Measurements from ENCODE around the gene MRPL44. TPM values are rescaled to one million over a fixed set of nuclear protein-coding genes. Genes with fewer than 3 reads are reported as not detected.

Gene MRPL44
- total RNA-seq, 1 experiment from 2014 or later = 24.8 TPM

GRCh38 chr2:223923976-223924375 lies 33.3 kb upstream of the MRPL44 start:
- Histone ChIP-seq H3F3A (ENCODE audit: low read length, unreplicated experiment) (no peaks in the 10 kb centered on the region), H3K4me1 (ENCODE audit: insufficient read depth, low read length) (peaks cover 7% of the 10 kb centered on the region; the same call in 1 of the 2 replicates), H4K20me1 (ENCODE audit: low read length) (no peaks in the 10 kb centered on the region; the same call in 1 of the 2 replicates), H3K36me3 (ENCODE audit: low read depth, low read length) (peaks cover 5% of the 10 kb centered on the region), H3K9me2 (replicated peaks; ENCODE audit: low read length) (no peaks in the 10 kb centered on the region), H3K27ac (ENCODE audit: low read length) (no peak overlapping the region), H3K4me2 (ENCODE audit: low read length) (no peak overlapping the region), H3K9me3 (ENCODE audit: low read length) (no peaks in the 10 kb centered on the region), H3K27me3 (ENCODE audit: low read length) (no peaks in the 10 kb centered on the region), H3K9ac (ENCODE audit: low read length) (no peak overlapping the region), H2AFZ (ENCODE audit: low read length) (no peak overlapping the region), H3K79me2 (ENCODE audit: low read length) (peaks cover 90% of the 10 kb centered on the region), H3K4me3 (ENCODE audit: low read length) (no peak overlapping the region)
- no TSS peak for BruUV-seq (replicated peaks)
- DNase-seq (no peak), ATAC-seq (peak; percentile 37; the same call in 1 of the 2 replicates)
- ChIA-PET CTCF (interaction anchor here (0.7 kb wide), 1 partner anchor 19 kb away, joined by 3 read pairs; no protein-coding TSS in a partner anchor), POLR2A (ENCODE audit: unreplicated experiment) (no interaction called here)
- TF ChIP-seq CTCF (conservative IDR thresholded peaks at IDR 0.05; ENCODE audit: low read depth, low read length) (no peak), EZH2 (IDR thresholded peaks at IDR 0.05; ENCODE audit: low read length, unreplicated experiment) (no peak)
- intact Hi-C loops (cut with micrococcal nuclease) = no loop called here

DNA sequence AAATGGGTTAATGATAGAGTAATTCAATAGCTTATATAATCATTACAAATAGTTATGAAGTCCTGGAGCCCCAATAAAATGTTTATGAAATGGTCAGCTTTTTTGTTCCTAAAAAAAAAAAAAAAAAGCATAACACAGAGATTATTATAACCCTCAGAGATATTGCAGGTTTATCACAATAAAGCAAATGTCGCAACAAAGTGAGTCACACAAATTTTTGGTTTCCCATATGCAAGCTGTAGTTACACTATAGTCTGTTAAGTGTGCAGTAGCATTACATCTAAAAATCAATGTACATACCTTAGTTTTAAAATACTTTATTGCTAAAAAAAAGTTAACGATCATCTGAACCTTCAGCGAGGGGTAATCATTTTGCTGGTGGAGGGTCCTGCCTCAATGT lies 32.2 kb upstream of the MRPL44 start:
- Histone ChIP-seq H3K79me2 (ENCODE audit: low read length) (peaks cover 86% of the 10 kb centered on the region), H3K9ac (ENCODE audit: low read length) (no peak overlapping the region), H3K27me3 (ENCODE audit: low read length) (no peaks in the 10 kb centered on the region), H3F3A (ENCODE audit: low read length, unreplicated experiment) (no peaks in the 10 kb centered on the region), H3K9me2 (replicated peaks; ENCODE audit: low read length) (no peaks in the 10 kb centered on the region), H3K27ac (ENCODE audit: low read length) (no peak overlapping the region), H3K4me2 (ENCODE audit: low read length) (no peak overlapping the region), H3K9me3 (ENCODE audit: low read length) (no peaks in the 10 kb centered on the region), H3K36me3 (ENCODE audit: low read depth, low read length) (peaks cover 5% of the 10 kb centered on the region), H3K4me3 (ENCODE audit: low read length) (no peak overlapping the region), H2AFZ (ENCODE audit: low read length) (no peak overlapping the region), H4K20me1 (ENCODE audit: low read length) (no peaks in the 10 kb centered on the region; the same call in 1 of the 2 replicates), H3K4me1 (ENCODE audit: insufficient read depth, low read length) (peaks cover 7% of the 10 kb centered on the region; the same call in 1 of the 2 replicates)
- intact Hi-C loops (cut with micrococcal nuclease) = no loop called here
- ChIA-PET CTCF (interaction anchor here (0.6 to 0.7 kb wide), 2 partner anchors 89 to 726 kb away, joined by 5 read pairs; no protein-coding TSS in a partner anchor), POLR2A (ENCODE audit: unreplicated experiment) (no interaction called here)
- ATAC-seq = 0 out of 2 replicates have a peak, but pooled peaks have one; percentile 39
- TF ChIP-seq EZH2 (IDR thresholded peaks at IDR 0.05; ENCODE audit: low read length, unreplicated experiment) = no peak
- no peak for TF ChIP-seq CTCF (conservative IDR thresholded peaks at IDR 0.05; ENCODE audit: low read depth, low read length)
- no peak for TF ChIP-seq EZH2phosphoT487 (IDR thresholded peaks at IDR 0.05; ENCODE audit: borderline replicate concordance, low read length)
- peak; percentile 65 for DNase-seq
- no TSS peak for BruUV-seq (replicated peaks)

DNA sequence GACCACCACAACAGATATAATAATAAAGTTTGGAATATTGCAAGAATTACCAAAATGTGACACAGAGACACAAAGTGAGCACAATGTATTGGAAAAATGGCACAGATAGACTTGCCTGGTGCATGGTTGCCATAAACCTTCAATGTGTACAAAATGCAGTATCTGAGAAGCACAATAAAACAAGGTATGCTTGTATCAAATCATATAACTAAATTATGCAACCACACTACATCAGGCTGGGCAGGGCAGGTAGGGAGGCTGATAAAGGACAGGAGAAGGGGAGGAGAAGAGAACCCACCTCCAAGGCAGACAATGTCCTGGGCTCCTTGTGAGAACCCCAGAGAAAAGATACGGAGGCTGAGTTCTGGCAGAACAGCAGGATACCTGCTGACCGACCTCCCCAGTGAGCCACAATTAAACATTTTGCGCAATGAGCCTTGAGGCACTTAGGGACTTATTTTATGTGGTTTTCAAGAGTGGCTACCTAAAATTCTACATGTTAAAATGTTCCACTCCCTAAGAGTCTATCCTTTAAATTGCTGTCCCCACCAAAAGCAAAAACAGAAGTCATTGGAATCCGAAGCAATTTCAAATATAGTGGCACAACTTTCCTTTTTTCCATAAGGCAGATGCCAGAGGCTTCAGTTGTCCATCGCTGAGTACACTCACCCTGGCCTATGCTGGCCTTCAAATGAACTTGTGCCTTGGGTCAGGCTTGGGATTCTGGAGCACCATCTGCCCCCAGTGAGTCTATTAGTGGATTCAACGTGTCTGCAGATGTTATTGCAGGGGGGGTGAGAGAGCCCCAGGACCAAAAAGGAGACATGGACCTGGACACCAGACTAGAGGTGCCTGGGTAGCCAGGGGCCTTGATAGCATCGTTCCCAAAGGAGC lies 28.9 kb upstream of the MRPL44 start:
- no TSS peak for BruUV-seq (replicated peaks)
- ATAC-seq = no peak
- no peaks in the 10 kb centered on the region for H3K9me2 ChIP-seq (replicated peaks; ENCODE audit: low read length)
- POLR2A ChIA-PET (ENCODE audit: unreplicated experiment) = no interaction called here
- peaks cover 7% of the 10 kb centered on the region; the same call in 1 of the 2 replicates for H3K4me1 ChIP-seq (ENCODE audit: insufficient read depth, low read length)
- H3K27me3 ChIP-seq (ENCODE audit: low read length) = no peaks in the 10 kb centered on the region
- no peak overlapping the region for H2AFZ ChIP-seq (ENCODE audit: low read length)
- H3K9me3 ChIP-seq (ENCODE audit: low read length) = no peaks in the 10 kb centered on the region
- H4K20me1 ChIP-seq (ENCODE audit: low read length) = no peaks in the 10 kb centered on the region
- no peaks in the 10 kb centered on the region for H3F3A ChIP-seq (ENCODE audit: low read length, unreplicated experiment)
- H3K79me2 ChIP-seq (ENCODE audit: low read length) = peaks cover 80% of the 10 kb centered on the region
- intact Hi-C loops (cut with micrococcal nuclease) = no loop called here
- H3K27ac ChIP-seq (ENCODE audit: low read length) = no peak overlapping the region
- H3K4me2 ChIP-seq (ENCODE audit: low read length) = no peak overlapping the region
- DNase-seq = no peak
- CTCF ChIA-PET = no interaction called here
- H3K9ac ChIP-seq (ENCODE audit: low read length) = no peak overlapping the region
- peaks cover 5% of the 10 kb centered on the region for H3K36me3 ChIP-seq (ENCODE audit: low read depth, low read length)
- H3K4me3 ChIP-seq (ENCODE audit: low read length) = no peak overlapping the region
- TF ChIP-seq EZH2phosphoT487 (IDR thresholded peaks at IDR 0.05; ENCODE audit: borderline replicate concordance, low read length) (no peak), EZH2 (IDR thresholded peaks at IDR 0.05; ENCODE audit: low read length, unreplicated experiment) (no peak), CTCF (conservative IDR thresholded peaks at IDR 0.05; ENCODE audit: low read depth, low read length) (no peak)
